Spleen (tissue), 7 donors: ENCODE measurements around the gene ERBB3.

Experiments used
- POLR2A ChIP-seq, 3 donors: fragments of 450-650 bp; IDR thresholded peaks; one replicate each; pipeline ENCODE4 v1.5.1; 2017; ENCODE audit warnings: antibody characterized with exemption in 3 of 3, mild to moderate bottlenecking in 1 of 3
- POLR2AphosphoS5 ChIP-seq, 3 donors: sonication (generic); formaldehyde crosslinking; IDR thresholded peaks; one replicate each; pipeline ENCODE4 v1.5.1; 2017; ENCODE audit warnings: antibody characterized with exemption in 3 of 3
- TF ChIP-seq, protein P1 (sequence below), 11 experiments: fragments of 200-600 bp in 7 of 11; fragments of 450-650 bp in 4 of 11; sonication (generic) in 4 of 11; IDR thresholded peaks in 8 of 11; conservative IDR thresholded peaks in 3 of 11; 1 replicate in 7 of 11; 2 replicates in 4 of 11; pipeline versions ENCODE4 v1.4.0 to v1.8.0; 2016 to 2021; ENCODE audit warnings: antibody characterized with exemption in 11 of 11, inconsistent platforms in 4 of 11, mild to moderate bottlenecking in 1 of 11
- donor health status: DM: no; HTN: no; CAD: no; lungs with moderate emphysema.
- donor health status: DM: no; HTN: no; CAD: no.
- donor health status: DM: no; HTN: no; CAD: no.

DNA sequence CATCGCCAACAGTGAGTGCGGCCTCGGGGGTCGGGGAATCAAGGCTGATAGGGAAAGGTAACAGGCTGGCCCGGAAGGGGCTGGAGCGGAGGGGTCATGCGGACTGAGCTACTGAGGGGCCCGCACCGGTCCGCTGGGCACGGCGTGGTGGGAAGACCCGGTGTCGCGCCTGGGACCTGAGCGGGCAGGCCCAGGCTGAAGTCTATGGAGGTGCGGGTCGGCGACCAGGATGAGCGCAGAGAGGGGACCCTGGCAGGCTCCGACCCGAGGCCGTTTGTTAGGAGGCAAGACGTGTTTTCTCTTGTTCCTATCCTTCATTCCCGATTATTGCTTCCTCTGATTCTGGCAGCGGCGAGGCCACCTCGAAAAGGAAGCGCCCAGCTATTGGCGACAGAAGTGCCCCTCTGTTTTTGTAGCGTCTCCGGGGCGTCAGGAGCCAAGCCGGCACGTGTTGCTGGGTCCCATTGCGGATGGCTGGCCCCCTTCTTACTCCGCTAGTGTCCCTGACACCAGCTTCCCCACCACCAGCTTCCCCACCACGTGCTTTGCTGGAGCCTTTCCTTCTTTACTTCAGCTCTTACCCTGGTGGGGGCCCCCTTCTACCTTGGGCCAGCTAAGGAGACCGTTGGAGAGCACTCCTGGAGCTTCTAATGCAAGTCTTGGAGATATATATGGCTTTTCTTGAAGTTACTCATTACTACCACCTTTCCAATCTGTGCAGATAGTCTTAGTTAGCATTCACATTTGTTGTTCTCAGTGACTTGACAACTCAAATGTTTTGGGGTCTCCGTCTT, 25.0 kb downstream of the ERBB3 start:
- TF ChIP-seq POLR2A (IDR thresholded peaks at IDR 0.05) = no peak
- TF ChIP-seq, protein P1, sequence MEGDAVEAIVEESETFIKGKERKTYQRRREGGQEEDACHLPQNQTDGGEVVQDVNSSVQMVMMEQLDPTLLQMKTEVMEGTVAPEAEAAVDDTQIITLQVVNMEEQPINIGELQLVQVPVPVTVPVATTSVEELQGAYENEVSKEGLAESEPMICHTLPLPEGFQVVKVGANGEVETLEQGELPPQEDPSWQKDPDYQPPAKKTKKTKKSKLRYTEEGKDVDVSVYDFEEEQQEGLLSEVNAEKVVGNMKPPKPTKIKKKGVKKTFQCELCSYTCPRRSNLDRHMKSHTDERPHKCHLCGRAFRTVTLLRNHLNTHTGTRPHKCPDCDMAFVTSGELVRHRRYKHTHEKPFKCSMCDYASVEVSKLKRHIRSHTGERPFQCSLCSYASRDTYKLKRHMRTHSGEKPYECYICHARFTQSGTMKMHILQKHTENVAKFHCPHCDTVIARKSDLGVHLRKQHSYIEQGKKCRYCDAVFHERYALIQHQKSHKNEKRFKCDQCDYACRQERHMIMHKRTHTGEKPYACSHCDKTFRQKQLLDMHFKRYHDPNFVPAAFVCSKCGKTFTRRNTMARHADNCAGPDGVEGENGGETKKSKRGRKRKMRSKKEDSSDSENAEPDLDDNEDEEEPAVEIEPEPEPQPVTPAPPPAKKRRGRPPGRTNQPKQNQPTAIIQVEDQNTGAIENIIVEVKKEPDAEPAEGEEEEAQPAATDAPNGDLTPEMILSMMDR (IDR thresholded peaks at IDR 0.05 in 8 of 11, conservative IDR thresholded peaks at IDR 0.05 in 3 of 11) = no peak
- no peak for TF ChIP-seq POLR2AphosphoS5 (IDR thresholded peaks at IDR 0.05)
